B cell (primary cell): ENCODE results near the gene PIP4K2A. TPM values are rescaled to one million over a fixed set of nuclear protein-coding genes. Genes with fewer than 3 reads are reported as not detected.

Source experiments
- ATAC-seq: fragments of 200-7000 bp; cut with Tn5 transposase; one replicate; pipeline ENCODE4 v1.10.0; 2021; ENCODE audit warnings: low read depth, mild to moderate bottlenecking, moderate number of reproducible peaks, moderate library complexity
- CTCF ChIA-PET: fragments of 350-600 bp; sonication (Branson Sonifier 250); formaldehyde crosslinking; loops from one replicate; lab custom pipeline; 2021; ENCODE audit warnings: antibody characterized with exemption, inconsistent platforms; lab: Charles Lee
- POLR2A ChIA-PET: fragments of 350-600 bp; sonication (Branson Sonifier 250); formaldehyde crosslinking; loops from one replicate; lab custom pipeline; 2021; ENCODE audit warnings: antibody characterized with exemption; lab: Charles Lee
- DNase-seq: peaks from one replicate; pipeline ENCODE4 v3.0.0; 2013
- H2AFZ ChIP-seq: 2 replicates; pipeline ENCODE4 v1.6.1; 2012; ENCODE audit warnings: mild to moderate bottlenecking, low read depth, low read length; ENCODE audit not compliant: insufficient read depth, poor library complexity, severe bottlenecking
- H3K27ac ChIP-seq, 2 donors: 1 replicate in 1 of 2; 2 replicates in 1 of 2; pipeline ENCODE4 v1.5.1; 2012 to 2013; ENCODE audit warnings: low read length in 2 of 2, mild to moderate bottlenecking in 2 of 2, moderate library complexity in 1 of 2
- H3K27me3 ChIP-seq, 4 experiments: fragments of 200-600 bp in 1 of 4; sonication (generic) in 1 of 4; replicated peaks in 1 of 4; 1 replicate in 2 of 4; 2 replicates in 2 of 4; pipeline versions ENCODE4 v1.6.1 to v1.7.0; 2013 to 2016; ENCODE audit warnings: low read length in 3 of 4, mild to moderate bottlenecking in 2 of 4, mixed read lengths in 1 of 4, moderate library complexity in 1 of 4; ENCODE audit not compliant: insufficient read depth in 4 of 4, control insufficient read depth in 3 of 4; ENCODE audit errors: control extremely low read depth in 1 of 4
- H3K36me3 ChIP-seq, 2 experiments: replicated peaks in 1 of 2; 1 replicate in 1 of 2; 2 replicates in 1 of 2; pipeline versions ENCODE4 v1.6.1 to v1.7.1; 2013; ENCODE audit warnings: low read length in 1 of 2; ENCODE audit not compliant: insufficient read depth in 2 of 2, control insufficient read depth in 1 of 2; ENCODE audit errors: control extremely low read depth in 1 of 2, extremely low read depth in 1 of 2
- H3K4me1 ChIP-seq, 2 donors: fragments of 200-600 bp in 1 of 2; sonication (generic) in 1 of 2; 1 replicate in 1 of 2; 2 replicates in 1 of 2; pipeline versions ENCODE4 v1.5.1 to v1.6.1; 2013 to 2017; ENCODE audit warnings: low read length in 2 of 2; ENCODE audit not compliant: control insufficient read depth in 2 of 2, insufficient read depth in 2 of 2
- H3K4me2 ChIP-seq: replicated peaks from 2 replicates; pipeline ENCODE3; 2012; ENCODE audit warnings: mild to moderate bottlenecking, low read depth, low read length; ENCODE audit not compliant: poor library complexity, severe bottlenecking
- H3K4me3 ChIP-seq, 5 experiments: fragments of 200-600 bp in 1 of 5; sonication (generic) in 1 of 5; 1 replicate in 3 of 5; 2 replicates in 2 of 5; pipeline versions ENCODE4 v1.5.1 to v1.7.0; 2011 to 2016; ENCODE audit warnings: low read length in 4 of 5, mild to moderate bottlenecking in 4 of 5, low read depth in 2 of 5, control low read depth in 1 of 5, moderate library complexity in 1 of 5; ENCODE audit not compliant: insufficient read depth in 1 of 5; ENCODE audit errors: control extremely low read depth in 1 of 5, extremely low read depth in 1 of 5
- H3K79me2 ChIP-seq: fragments of 200-600 bp; sonication (generic); one replicate; pipeline ENCODE4 v1.6.0; 2016; ENCODE audit warnings: low read length; ENCODE audit not compliant: control insufficient read depth, insufficient read depth
- H3K9ac ChIP-seq: fragments of 200-600 bp; sonication (generic); 2 replicates; pipeline ENCODE4 v1.6.1; 2017; ENCODE audit warnings: mild to moderate bottlenecking, low read length, moderate library complexity
- H3K9me3 ChIP-seq, 3 donors: one replicate each; pipeline versions ENCODE4 v1.6.1 to v1.7.1; 2013; ENCODE audit warnings: low read length in 2 of 3; ENCODE audit not compliant: control insufficient read depth in 2 of 3, insufficient read depth in 1 of 3; ENCODE audit errors: control extremely low read depth in 1 of 3
- H4K20me1 ChIP-seq: 2 replicates; pipeline ENCODE4 v1.6.0; 2012; ENCODE audit warnings: mild to moderate bottlenecking, low read length; ENCODE audit not compliant: insufficient read depth, control insufficient read depth, poor library complexity, severe bottlenecking
- H3K27ac Mint-ChIP-seq: one replicate; pipeline ENCODE4 v1.8.0; 2021; ENCODE audit warnings: mixed read lengths
- H3K27me3 Mint-ChIP-seq: one replicate; pipeline ENCODE4 v1.8.0; 2021; ENCODE audit warnings: mixed read lengths
- H3K4me1 Mint-ChIP-seq: one replicate; pipeline ENCODE4 v1.8.0; 2021; ENCODE audit warnings: mixed read lengths
- H3K4me3 Mint-ChIP-seq: one replicate; pipeline ENCODE4 v1.8.0; 2021; ENCODE audit warnings: mixed read lengths
- H3K9me3 Mint-ChIP-seq: one replicate; pipeline ENCODE4 v1.8.0; 2022; ENCODE audit warnings: mixed read lengths; ENCODE audit not compliant: insufficient read depth
- CTCF ChIP-seq: fragments of 200-600 bp; IDR thresholded peaks from one replicate; pipeline ENCODE4 v1.8.0; 2022; ENCODE audit warnings: antibody characterized with exemption, mild to moderate bottlenecking
- EZH2 ChIP-seq: IDR thresholded peaks from 2 replicates; pipeline ENCODE4 v1.6.1; 2012; ENCODE audit warnings: borderline replicate concordance, low read depth, mild to moderate bottlenecking, moderate library complexity, low read length; ENCODE audit not compliant: insufficient read depth, poor library complexity, severe bottlenecking
- WGBS: methylation state at CpG from one replicate; pipeline ENCODE4 v1.1.5; 2013; ENCODE audit warnings: missing lambda C conversion rate; ENCODE audit not compliant: insufficient coverage; 5-methylcytosine and 5-hydroxymethylcytosine counted together
- intact Hi-C: fragments of 100-400 bp; cut with micrococcal nuclease; formaldehyde crosslinking; loops from one replicate; pipeline ENCODE4 v1.10.0; 2022
- polyA plus RNA-seq: library from polyadenylated mRNA; depleted of rRNA; stranded (reverse); fragments of >200 nt; gene quantifications from 2 replicates; pipeline ENCODE4 v1.2.3, GENCODE V29; 2012
- total RNA-seq, 2 donors: library from RNA; stranded (reverse); fragments of 120-200 nt in 1 of 2; gene quantifications; 1 replicate in 1 of 2; 2 replicates in 1 of 2; pipeline versions ENCODE4 v1.2.3 to v1.2.4, GENCODE V29; 2013 to 2022

Gene PIP4K2A
- total and polyA plus RNA-seq, 2 donors (not counting 1 experiment from before 2014, with no cell fraction given): 21.8 to 103 TPM

- Histone ChIP-seq H3K9me3 (no peaks in the 10 kb centered on the region), H4K20me1 (peaks cover 41% of the 10 kb centered on the region), H3K27ac (peak overlapping the region in 1 of 2 donors; percentile 44), H3K4me3 (no peak overlapping the region), H3K79me2 (peaks cover 100% of the 10 kb centered on the region), H3K36me3 (peaks cover 0 to 1% of the 10 kb centered on the region in 2 experiments), H3K9ac (no peak overlapping the region), H3K4me2 (peak overlapping the region; percentile 23), H3K4me1 (peaks cover 25 to 47% of the 10 kb centered on the region in 2 donors), H3K27me3 (no peaks in the 10 kb centered on the region), H2AFZ (no peak overlapping the region)
- H3K27me3 Mint-ChIP-seq: no peaks in the 10 kb centered on the region
- no peak for ATAC-seq
- POLR2A ChIA-PET: no interaction called here
- WGBS: 59% methylated on average over 4 of the region's 13 CpGs
- H3K9me3 Mint-ChIP-seq: no peaks in the 10 kb centered on the region
- H3K27ac Mint-ChIP-seq: peak overlapping the region; percentile 29
- TF ChIP-seq CTCF: no peak
- no peak for TF ChIP-seq EZH2
- CTCF ChIA-PET: interaction anchor here (0.7 kb wide), 1 partner anchor 115 kb away, joined by 3 read pairs; no protein-coding TSS in a partner anchor
- peaks cover 68% of the 10 kb centered on the region for H3K4me1 Mint-ChIP-seq
- H3K4me3 Mint-ChIP-seq: peak overlapping the region; percentile 5
- DNase-seq: no peak
- intact Hi-C loops: loop anchor here (5.0 to 10.0 kb wide), 3 partner anchors 43 to 316 kb away; partner anchors contain the start of gene PIP4K2A
Measured at GRCh38 chr10:22669163-22669711, 45.1 kb downstream of the PIP4K2A start.

- H3K9me3 ChIP-seq: no peaks in the 10 kb centered on the region
- no peaks in the 10 kb centered on the region for H3K27me3 ChIP-seq
- no peak overlapping the region for H3K4me3 Mint-ChIP-seq
- peaks cover 60% of the 10 kb centered on the region for H3K4me1 Mint-ChIP-seq
- peaks cover 23% of the 10 kb centered on the region for H4K20me1 ChIP-seq
- H3K9me3 Mint-ChIP-seq: no peaks in the 10 kb centered on the region
- H3K27me3 Mint-ChIP-seq: no peaks in the 10 kb centered on the region
- no peak overlapping the region for H3K4me3 ChIP-seq
- DNase-seq: no peak
- peaks cover 19 to 33% of the 10 kb centered on the region in 2 donors for H3K4me1 ChIP-seq
- ChIA-PET CTCF (no interaction called here), POLR2A (interaction anchor here (0.7 kb wide), 1 partner anchor 10 kb away, joined by 6 read pairs; no protein-coding TSS in a partner anchor)
- no CpG with 5 or more reads among the region's 2 CpGs for WGBS
- no peak overlapping the region for H2AFZ ChIP-seq
- intact Hi-C loops: loop anchor here (2.0 to 10.0 kb wide), 4 partner anchors 16 to 318 kb away; partner anchors contain the start of gene PIP4K2A
- no peak for TF ChIP-seq EZH2
- no peak for TF ChIP-seq CTCF
- peak overlapping the region; percentile 56 for H3K4me2 ChIP-seq
- peaks cover 98% of the 10 kb centered on the region for H3K79me2 ChIP-seq
- no peak for ATAC-seq
- no peak overlapping the region for H3K27ac Mint-ChIP-seq
- peak overlapping the region in 1 of 2 donors; percentile 59 for H3K27ac ChIP-seq
- H3K36me3 ChIP-seq: peaks cover 0 to 1% of the 10 kb centered on the region in 2 experiments
- H3K9ac ChIP-seq: no peak overlapping the region
Measured at GRCh38 chr10:22667093-22667480, 47.3 kb downstream of the PIP4K2A start.
